Measurements from ENCODE around the gene CPNE5. TPM values are rescaled to one million over a fixed set of nuclear protein-coding genes. Genes with fewer than 3 reads are reported as not detected.

Gene CPNE5
- total RNA-seq, 1 donor from 2014 or later: 24.9 TPM

DNA sequence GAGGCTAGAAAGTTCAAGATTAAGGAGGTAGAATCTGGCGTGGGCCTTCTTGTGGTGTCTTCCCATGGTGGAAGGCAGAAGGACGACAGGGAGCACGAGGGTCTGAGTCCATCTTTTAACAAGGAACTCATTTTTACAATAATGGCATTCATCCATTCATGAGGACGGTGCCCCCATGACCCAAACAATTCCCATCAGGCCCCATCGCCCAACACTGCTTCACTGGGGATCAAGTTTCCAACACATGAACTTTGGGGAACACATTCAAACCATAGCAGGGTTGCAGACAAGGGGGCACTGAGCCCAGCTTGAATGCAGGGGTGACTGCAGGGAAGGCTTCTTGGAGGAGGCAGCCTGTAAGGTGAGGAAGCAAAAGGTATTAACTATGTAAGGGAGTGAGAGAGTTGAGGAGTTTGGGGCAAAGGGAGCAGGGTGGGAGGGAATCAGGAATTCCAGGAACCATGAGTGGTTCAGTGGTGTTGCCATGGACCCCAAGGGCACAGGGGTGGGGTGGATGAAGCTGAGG lies 136.1 kb downstream of the CPNE5 start:
- H3K27ac Mint-ChIP-seq (ENCODE audit: unreplicated experiment): no peak overlapping the region
- peaks cover 2% of the 10 kb centered on the region for H3K4me1 Mint-ChIP-seq (ENCODE audit: unreplicated experiment)
- TF ChIP-seq, protein P1, sequence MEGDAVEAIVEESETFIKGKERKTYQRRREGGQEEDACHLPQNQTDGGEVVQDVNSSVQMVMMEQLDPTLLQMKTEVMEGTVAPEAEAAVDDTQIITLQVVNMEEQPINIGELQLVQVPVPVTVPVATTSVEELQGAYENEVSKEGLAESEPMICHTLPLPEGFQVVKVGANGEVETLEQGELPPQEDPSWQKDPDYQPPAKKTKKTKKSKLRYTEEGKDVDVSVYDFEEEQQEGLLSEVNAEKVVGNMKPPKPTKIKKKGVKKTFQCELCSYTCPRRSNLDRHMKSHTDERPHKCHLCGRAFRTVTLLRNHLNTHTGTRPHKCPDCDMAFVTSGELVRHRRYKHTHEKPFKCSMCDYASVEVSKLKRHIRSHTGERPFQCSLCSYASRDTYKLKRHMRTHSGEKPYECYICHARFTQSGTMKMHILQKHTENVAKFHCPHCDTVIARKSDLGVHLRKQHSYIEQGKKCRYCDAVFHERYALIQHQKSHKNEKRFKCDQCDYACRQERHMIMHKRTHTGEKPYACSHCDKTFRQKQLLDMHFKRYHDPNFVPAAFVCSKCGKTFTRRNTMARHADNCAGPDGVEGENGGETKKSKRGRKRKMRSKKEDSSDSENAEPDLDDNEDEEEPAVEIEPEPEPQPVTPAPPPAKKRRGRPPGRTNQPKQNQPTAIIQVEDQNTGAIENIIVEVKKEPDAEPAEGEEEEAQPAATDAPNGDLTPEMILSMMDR (IDR thresholded peaks at IDR 0.05; ENCODE audit: unreplicated experiment): no peak

GRCh38 chr6:36702656-36703055 lies 136.6 kb downstream of the CPNE5 start:
- DNase-seq (ENCODE audit: low spot score): no peak
- Mint-ChIP-seq H3K27ac (ENCODE audit: unreplicated experiment) (no peak overlapping the region), H3K4me1 (ENCODE audit: unreplicated experiment) (peaks cover 2% of the 10 kb centered on the region), H3K9me3 (ENCODE audit: unreplicated experiment) (no peaks in the 10 kb centered on the region), H3K36me3 (ENCODE audit: low read depth, unreplicated experiment) (no peaks in the 10 kb centered on the region), H3K4me3 (ENCODE audit: unreplicated experiment) (no peak overlapping the region), H3K27me3 (ENCODE audit: unreplicated experiment) (peaks cover 12% of the 10 kb centered on the region)
- TF ChIP-seq, protein P1 (IDR thresholded peaks at IDR 0.05; ENCODE audit: unreplicated experiment): no peak

More for the DNA sequence above, 136.1 kb downstream of the CPNE5 start:
- DNase-seq (ENCODE audit: low spot score): no peak
- H3K4me3 Mint-ChIP-seq (ENCODE audit: unreplicated experiment): no peak overlapping the region
- H3K27me3 Mint-ChIP-seq (ENCODE audit: unreplicated experiment): peaks cover 12% of the 10 kb centered on the region
- H3K9me3 Mint-ChIP-seq (ENCODE audit: unreplicated experiment): no peaks in the 10 kb centered on the region
- H3K36me3 Mint-ChIP-seq (ENCODE audit: low read depth, unreplicated experiment): no peaks in the 10 kb centered on the region

DNA sequence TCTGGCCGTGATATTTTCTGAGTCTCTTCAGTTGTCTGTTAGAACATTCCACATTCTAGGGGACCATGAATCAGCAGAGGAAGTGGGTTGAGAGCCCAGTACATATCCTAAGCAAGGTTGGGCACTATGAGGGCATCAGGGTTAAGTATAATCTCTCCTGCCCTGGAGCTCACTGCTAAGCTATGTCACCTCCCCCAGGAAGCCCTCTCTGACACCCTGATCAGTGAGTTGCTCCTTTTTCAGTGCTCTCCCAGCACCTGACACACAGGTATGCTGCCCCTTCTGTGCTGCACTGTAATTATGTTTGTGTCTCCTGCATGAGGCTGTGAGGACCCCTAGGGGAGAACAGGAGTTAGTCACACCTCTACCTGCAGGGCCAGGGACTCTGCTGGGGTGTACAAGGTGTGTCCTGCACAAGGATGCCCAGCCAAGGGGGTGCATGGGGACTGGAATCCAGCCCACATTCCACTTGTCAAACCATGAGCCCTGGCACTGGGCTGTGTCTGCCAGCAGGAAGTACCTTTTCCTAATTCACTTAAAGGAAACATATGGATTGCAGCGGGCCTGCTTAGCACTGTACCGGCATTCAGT lies 137.7 kb downstream of the CPNE5 start:
- TF ChIP-seq, protein P1 (IDR thresholded peaks at IDR 0.05; ENCODE audit: unreplicated experiment): no peak
- Mint-ChIP-seq H3K36me3 (ENCODE audit: low read depth, unreplicated experiment) (no peaks in the 10 kb centered on the region), H3K4me3 (ENCODE audit: unreplicated experiment) (no peak overlapping the region), H3K4me1 (ENCODE audit: unreplicated experiment) (peaks cover 2% of the 10 kb centered on the region), H3K27ac (ENCODE audit: unreplicated experiment) (no peak overlapping the region), H3K9me3 (ENCODE audit: unreplicated experiment) (no peaks in the 10 kb centered on the region), H3K27me3 (ENCODE audit: unreplicated experiment) (peaks cover 12% of the 10 kb centered on the region)
- no peak for DNase-seq (ENCODE audit: low spot score)

DNA sequence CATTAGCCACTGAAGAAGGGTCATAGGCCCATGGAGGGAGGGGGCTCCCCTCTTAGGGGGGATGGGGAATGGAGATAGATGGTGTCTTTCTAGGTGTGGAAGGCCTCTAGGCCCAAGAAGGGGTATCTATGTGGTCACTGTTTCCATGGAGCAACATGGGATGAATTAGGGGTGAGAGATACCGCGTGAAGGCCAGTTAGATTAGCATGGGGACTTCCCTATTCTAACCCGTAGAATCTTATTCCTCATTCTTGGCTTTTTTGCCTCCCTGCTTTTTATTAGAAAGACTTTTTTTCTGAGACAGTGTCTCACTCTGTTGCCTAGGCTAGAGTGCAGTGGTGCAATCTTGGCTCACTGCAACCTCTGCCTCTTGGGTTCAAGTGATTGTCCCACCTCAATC lies 138.4 kb downstream of the CPNE5 start:
- H3K4me3 Mint-ChIP-seq (ENCODE audit: unreplicated experiment): no peak overlapping the region
- H3K4me1 Mint-ChIP-seq (ENCODE audit: unreplicated experiment): peaks cover 2% of the 10 kb centered on the region
- no peak for DNase-seq (ENCODE audit: low spot score)
- H3K27ac Mint-ChIP-seq (ENCODE audit: unreplicated experiment): no peak overlapping the region
- no peaks in the 10 kb centered on the region for H3K9me3 Mint-ChIP-seq (ENCODE audit: unreplicated experiment)
- peaks cover 12% of the 10 kb centered on the region for H3K27me3 Mint-ChIP-seq (ENCODE audit: unreplicated experiment)
- TF ChIP-seq, protein P1 (IDR thresholded peaks at IDR 0.05; ENCODE audit: unreplicated experiment): no peak
- H3K36me3 Mint-ChIP-seq (ENCODE audit: low read depth, unreplicated experiment): no peaks in the 10 kb centered on the region

- Mint-ChIP-seq H3K4me3 (ENCODE audit: unreplicated experiment) (no peak overlapping the region), H3K27me3 (ENCODE audit: unreplicated experiment) (peaks cover 12% of the 10 kb centered on the region), H3K4me1 (ENCODE audit: unreplicated experiment) (no peaks in the 10 kb centered on the region), H3K36me3 (ENCODE audit: low read depth, unreplicated experiment) (no peaks in the 10 kb centered on the region), H3K27ac (ENCODE audit: unreplicated experiment) (no peak overlapping the region), H3K9me3 (ENCODE audit: unreplicated experiment) (no peaks in the 10 kb centered on the region)
- TF ChIP-seq, protein P1 (IDR thresholded peaks at IDR 0.05; ENCODE audit: unreplicated experiment): no peak
- DNase-seq (ENCODE audit: low spot score): no peak
Measured at GRCh38 chr6:36700071-36700812, 139.0 kb downstream of the CPNE5 start.
